22Rv1 (cell line): Measurements from ENCODE around the gene RIN2.

Experiments
- H3K27ac ChIP-seq: fragments of 450-650 bp; 2 replicates; pipeline ENCODE4 v1.5.1; 2017
- ZFX ChIP-seq: fragments of 450-650 bp; IDR thresholded peaks from 2 replicates; pipeline ENCODE4 v1.6.1; 2017; ENCODE audit warnings: antibody characterized with exemption, borderline replicate concordance
- TF ChIP-seq, protein P1 (sequence below): fragments of 450-650 bp; IDR thresholded peaks from 2 replicates; pipeline ENCODE4 v1.5.1; 2017; ENCODE audit warnings: mild to moderate bottlenecking

The RIN2 gene

DNA sequence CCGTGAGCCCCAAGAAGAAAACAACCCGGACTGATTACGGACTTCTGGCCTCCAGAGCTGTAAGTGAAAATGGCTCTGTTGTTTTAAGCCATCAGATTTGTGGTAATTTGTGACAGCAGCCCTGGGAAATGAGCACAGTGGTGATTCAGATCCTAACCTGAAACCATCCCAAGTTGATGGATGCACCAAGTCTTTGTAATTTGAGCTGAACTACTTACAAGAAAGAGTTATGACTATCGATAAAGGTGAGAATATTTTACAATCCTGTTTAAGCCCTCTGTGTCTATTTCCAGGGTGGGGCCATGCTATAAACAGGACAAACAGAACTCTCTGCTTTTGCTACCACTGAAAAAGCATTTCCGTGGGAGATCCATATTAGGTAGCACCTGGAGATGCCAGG, 19.1 kb upstream of the RIN2 start:
- no peak overlapping the region for H3K27ac ChIP-seq
- no peak for TF ChIP-seq ZFX
- TF ChIP-seq, protein P1, sequence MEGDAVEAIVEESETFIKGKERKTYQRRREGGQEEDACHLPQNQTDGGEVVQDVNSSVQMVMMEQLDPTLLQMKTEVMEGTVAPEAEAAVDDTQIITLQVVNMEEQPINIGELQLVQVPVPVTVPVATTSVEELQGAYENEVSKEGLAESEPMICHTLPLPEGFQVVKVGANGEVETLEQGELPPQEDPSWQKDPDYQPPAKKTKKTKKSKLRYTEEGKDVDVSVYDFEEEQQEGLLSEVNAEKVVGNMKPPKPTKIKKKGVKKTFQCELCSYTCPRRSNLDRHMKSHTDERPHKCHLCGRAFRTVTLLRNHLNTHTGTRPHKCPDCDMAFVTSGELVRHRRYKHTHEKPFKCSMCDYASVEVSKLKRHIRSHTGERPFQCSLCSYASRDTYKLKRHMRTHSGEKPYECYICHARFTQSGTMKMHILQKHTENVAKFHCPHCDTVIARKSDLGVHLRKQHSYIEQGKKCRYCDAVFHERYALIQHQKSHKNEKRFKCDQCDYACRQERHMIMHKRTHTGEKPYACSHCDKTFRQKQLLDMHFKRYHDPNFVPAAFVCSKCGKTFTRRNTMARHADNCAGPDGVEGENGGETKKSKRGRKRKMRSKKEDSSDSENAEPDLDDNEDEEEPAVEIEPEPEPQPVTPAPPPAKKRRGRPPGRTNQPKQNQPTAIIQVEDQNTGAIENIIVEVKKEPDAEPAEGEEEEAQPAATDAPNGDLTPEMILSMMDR, result no peak

DNA sequence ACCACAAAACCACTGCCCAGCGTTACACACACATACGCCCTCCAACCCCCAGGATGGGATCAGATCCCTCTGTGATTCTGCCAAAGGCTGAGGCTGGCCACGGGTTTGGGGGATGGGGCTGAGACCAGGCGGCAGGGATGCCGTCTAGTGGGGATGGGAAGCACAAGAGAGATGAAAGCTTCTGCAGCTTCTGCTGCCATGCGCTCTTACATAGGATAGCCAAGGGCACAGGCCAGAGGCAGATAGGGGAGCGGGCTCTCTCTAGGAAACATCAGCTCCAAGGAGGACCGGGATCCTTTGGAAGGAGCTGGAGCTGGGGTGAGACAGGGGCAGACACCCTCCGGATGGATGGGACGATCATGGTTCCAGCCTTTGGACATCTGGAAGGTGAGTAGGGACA, 18.7 kb upstream of the RIN2 start:
- no peak for TF ChIP-seq ZFX
- TF ChIP-seq, protein P1, result no peak
- no peak overlapping the region for H3K27ac ChIP-seq

DNA sequence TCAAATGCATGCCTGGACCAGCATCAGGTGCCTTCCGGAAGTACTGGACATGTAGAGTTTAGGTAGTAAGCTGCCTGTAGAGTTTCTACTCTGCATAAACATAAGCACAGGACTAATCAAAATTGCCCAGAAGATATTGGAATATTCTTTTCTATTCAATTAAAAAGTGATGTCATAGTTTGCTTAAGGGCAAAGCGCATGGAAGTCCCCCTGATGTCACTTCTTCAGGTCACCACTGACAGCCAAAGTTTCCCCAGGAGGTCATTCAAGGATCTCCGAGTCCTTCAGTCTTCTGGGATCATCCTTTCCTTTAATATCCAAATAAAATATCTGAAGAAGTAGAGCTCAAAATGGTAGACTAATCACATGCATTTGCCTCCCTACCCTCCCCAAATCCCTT, 17.5 kb upstream of the RIN2 start:
- H3K27ac ChIP-seq, result no peak overlapping the region
- no peak for TF ChIP-seq ZFX
- TF ChIP-seq, protein P1, result no peak

DNA sequence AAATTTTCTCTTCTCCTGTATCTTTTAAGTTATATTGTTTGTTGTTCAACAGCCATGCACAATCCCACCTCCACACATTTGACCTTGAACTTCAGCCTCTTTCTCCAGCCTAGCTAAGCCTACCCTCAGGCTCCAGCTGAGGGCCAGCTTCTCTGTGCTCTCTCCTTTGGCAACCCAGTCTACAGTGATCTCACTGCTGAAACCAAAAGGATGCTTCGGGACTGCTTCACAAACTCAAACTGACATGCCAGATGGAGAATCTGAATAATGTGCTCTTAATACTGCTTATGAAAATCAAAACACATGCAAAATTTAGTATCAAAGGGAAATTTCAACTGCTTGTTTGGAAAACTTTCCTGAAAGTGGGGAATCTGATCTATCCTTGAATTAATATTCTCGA, 16.1 kb upstream of the RIN2 start:
- TF ChIP-seq, protein P1, result no peak
- no peak overlapping the region for H3K27ac ChIP-seq

DNA sequence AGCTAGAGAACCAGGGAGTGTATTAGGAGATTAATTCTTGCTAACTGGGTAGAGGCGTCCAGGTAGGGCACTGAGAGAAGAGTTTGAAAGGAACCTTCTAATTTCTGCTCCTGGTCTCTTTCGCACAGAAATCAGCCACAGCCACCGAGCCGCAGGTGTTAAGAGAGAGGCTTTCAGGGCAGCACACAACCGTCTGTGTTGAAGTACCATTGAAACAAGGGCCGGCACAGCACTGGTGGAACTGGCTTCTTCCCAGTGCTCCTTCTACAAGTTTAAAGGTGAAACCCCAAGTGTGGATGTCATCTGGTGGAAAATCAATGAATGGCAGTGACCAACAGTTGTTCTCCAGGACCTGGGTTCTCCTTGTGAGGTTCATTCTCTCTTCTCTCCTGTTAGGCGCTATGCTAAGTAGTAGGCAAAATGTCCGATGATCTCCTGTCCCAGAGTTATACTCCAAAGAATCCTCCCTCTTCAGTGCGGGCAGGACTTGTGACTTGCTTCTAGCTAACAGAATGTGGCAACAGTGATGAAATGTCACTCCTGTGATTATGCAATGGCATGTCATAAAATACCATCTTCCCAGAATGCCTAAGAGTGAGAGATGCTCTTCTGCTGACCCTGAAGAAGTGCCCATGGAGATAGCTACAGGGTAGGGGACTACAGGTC, 15.0 kb upstream of the RIN2 start:
- no peak overlapping the region for H3K27ac ChIP-seq
- TF ChIP-seq, protein P1, result no peak
- TF ChIP-seq ZFX, result no peak

DNA sequence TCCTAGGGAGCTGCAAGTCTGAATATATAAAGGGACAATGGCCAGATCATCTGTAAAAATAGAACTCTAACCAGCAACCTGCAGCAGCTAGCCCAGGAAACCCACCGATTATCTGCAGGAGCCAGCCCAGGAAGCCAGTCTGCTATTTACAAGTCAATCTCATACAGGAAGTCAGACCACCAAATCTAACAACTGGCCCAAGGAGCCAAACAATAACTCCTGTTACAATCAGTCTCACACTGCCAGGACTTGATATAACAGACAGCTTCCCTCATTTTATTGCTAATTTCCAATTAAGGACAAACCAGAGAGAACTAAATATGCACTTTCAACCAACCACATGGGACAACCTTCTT, 14.4 kb upstream of the RIN2 start:
- H3K27ac ChIP-seq, result no peak overlapping the region
- TF ChIP-seq, protein P1, result no peak
- no peak for TF ChIP-seq ZFX

DNA sequence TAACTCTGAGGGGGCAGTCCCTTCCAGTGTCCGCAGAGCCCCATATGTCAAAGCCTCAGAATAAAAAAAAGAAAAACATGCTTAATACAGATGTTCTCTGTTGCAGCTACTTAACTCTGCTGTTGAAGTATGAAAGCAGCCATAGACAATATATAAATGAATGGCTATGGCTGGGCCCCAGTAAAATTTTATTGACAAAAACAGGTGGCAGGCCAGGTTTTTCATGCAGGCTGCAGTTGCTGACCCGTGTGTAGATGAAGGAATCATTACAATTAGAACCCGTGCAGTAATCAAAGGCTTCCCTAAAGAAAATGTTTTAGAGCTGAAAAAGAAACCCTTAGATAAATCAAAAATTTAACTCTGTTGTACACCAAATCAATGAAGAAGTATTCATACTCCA, 13.0 kb upstream of the RIN2 start:
- H3K27ac ChIP-seq, result no peak overlapping the region
- no peak for TF ChIP-seq ZFX
- TF ChIP-seq, protein P1, result no peak
